GM19239 (cell line): ENCODE measurements around the gene GRIK2.

Experiments
- DNase-seq: peaks from one replicate; pipeline ENCODE4 v3.0.0; 2011; ENCODE audit warnings: low spot score; ENCODE audit not compliant: insufficient read length
- FAIRE-seq: peaks from 2 replicates; lab custom pipeline; 2011; peaks lifted over from hg19 to GRCh38; lab: Jason Lieb, UNC

The GRIK2 gene

DNA sequence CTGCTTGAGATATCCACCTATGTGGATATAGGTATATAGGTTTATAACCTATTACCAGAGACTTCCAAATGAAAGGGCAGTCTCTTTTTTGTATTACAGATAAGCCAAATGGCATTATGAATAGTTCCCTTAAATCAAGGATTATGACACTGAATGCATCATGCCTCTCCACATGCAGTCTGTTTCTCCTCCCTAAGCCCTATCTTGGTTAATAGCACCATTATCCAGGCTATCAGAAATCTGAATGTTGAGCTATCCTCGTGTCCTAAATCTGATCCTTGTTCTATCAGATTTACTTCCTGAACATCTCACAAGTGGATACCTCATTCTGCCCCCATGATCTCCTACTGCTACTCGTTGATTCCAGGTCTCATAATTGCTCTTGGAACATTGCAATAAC is 138.0 kb downstream of the GRIK2 start:
- DNase-seq: no peak
- FAIRE-seq: no peak

DNA sequence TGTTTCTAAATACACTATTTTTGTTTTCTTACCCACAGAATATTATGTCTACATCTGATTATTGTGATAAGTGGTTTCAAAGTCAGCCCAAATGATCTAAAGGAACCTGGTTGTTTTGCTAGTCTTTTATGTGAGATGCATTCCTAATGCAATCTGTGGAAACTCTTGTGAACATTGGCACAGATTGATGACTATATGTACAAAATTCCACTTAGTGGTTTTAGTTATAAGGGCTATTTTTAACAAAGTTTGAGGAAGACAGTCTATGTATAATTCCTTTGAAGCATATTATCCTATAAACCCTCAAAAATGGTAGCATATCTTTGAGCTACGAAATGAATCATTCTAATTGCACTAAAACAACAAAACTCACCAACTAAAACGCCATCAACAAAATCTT is 140.9 kb downstream of the GRIK2 start:
- DNase-seq (no peak), FAIRE-seq (no peak)

DNA sequence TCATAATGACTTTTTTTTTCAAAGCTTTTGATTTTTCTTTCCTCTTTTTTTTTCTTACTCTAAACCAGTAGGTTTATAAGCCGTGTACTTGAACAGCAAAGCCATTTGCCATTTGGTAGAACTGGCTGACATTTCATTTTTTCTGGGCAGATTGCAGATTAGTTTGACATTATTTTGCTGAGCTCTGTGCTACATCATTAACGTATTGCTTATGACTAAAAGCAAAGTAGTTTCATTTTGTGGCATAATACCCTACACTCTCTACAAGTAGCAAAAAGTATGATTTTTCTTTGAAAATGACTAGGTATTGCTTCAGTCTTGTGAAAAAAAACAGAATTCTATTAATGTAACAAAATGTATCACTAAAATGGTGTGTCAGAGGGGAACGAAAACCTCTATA is 141.3 kb downstream of the GRIK2 start:
- FAIRE-seq: no peak
- DNase-seq: no peak

DNA sequence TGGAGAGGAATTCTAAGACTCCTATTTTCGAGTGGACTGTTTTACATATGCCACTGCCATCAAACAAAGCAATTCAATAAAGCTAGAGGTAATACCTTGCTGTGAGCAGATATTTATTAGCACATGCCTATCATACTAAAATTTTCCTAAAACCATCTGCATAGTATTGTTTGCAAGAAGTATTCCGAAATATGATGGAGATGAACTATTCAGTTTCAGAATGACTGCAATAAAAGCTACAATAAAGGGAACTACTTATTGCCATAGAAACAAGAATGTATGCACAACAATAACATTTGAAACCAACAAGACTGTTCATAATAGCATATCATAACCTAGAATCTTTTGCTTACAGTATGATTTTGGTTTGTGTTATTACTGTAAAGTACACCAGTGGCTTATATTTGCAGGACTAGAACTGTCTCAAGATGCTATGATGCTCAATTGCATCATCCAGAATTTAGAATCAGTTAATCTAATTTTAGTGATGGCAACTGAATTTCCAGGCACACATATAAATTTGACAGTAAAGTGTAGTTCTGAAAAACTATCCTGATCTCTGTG is 144.3 kb downstream of the GRIK2 start:
- DNase-seq: no peak
- FAIRE-seq: no peak

DNA sequence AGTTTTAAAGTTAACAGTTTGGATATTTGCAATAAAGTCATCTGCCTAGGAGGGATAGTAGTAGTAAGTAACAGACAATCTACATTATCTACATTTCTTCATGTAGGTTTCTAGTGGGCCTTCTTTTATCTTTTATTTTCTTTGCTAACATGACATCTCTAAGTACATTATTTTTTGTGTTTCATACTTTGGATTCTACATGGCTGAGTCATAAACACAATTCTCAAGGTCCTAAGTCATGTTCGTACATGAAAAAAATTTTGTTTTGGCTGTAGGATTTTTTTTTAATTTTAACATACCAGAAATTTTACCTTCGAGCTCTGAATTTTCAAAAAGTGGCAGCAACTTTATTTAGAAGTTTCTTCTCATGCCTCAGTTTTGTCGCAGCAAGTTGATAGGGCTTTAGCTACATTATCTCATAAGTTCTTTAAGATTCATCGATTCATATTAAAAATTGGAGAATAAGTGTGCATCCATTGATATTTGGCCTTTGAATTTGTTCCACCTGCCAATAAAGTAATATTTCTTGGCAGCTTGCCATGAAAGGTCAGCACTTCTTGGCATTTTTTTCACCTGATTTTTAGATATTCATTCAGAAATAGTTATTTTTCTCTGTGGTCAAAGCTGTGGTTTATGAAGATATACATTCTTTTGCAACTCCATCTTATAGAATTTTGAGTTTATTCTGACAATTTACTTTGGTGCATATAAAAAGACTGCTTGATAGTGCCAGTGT is 146.2 kb downstream of the GRIK2 start:
- DNase-seq: no peak
- no peak for FAIRE-seq

DNA sequence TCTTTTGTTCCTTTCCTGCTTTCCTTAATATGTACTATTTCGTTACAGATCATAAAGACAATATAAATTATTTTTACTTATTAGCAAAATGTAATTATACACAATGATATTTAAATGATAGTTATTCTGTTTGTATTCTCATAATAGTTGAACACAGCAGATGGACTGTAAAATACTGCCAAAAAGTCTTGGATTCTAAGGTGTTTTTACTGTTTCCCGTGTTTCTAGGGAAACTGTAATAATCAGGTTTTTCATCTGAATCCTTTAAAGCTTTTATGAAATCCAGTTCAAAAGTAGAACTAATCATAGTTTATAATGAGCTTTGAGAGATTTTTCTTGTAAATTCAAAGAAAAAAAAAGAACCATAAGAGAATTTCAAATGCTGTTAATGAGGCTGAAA is 148.4 kb downstream of the GRIK2 start:
- FAIRE-seq: no peak

DNA sequence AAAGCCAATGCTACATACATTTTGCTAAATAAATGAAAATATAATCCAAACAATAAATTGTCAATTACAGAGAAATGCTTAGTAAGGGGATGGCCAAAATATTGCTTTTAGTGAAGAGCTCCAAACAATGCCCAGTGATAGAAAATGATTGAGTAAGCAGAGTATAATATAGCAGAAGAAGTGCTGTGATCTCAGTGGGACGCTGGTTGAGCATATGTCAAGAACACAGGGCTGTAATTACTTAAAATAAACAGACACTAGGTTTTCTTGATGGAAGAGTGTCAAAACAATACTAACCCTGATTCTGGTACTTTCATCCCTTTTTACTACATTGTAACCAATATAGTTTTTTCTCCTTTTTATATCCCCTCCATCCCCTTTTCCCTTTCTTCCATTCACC is 150.3 kb downstream of the GRIK2 start:
- FAIRE-seq (no peak), DNase-seq (no peak)

More for the DNA sequence above, 148.4 kb downstream of the GRIK2 start:
- no peak for DNase-seq

DNA sequence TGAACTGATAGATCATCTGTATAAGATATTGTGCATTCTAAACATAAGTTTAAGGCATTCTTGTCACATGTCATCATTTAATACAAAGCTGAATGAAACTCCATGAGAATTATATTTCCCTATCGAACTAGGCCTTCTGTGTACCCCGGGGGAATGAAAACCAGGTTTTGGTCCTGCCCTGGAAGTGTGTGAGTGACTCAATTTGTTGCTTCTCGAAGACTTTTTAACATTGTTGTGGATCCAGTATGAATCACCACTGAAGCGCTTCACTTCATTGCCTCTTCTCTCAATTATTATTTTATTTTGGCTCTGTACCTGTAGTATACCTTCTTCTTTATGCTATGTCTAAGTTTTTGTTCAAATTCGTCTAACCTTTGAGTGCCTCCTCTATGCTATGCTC is 150.8 kb downstream of the GRIK2 start:
- DNase-seq (no peak), FAIRE-seq (no peak)

DNA sequence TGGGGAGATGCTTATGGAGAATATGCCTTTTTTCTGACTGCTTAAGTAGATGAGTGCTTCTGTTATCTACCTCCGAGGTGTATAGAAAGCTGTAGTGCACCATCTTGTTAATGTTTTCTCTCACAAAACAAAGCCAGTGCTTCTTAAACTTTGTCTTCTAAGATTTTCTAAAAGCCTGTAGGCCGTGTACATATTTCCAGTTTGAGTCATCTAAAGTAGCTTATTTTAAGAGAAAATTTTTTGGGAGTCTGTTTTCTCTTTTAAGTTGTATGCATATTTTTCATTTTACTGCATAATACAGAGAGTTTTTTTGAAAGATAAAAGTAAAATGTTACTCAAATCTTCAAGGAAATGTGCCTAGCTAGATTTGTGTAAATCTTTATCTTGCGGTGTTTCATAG is 151.7 kb downstream of the GRIK2 start:
- no peak for DNase-seq
- FAIRE-seq: no peak

DNA sequence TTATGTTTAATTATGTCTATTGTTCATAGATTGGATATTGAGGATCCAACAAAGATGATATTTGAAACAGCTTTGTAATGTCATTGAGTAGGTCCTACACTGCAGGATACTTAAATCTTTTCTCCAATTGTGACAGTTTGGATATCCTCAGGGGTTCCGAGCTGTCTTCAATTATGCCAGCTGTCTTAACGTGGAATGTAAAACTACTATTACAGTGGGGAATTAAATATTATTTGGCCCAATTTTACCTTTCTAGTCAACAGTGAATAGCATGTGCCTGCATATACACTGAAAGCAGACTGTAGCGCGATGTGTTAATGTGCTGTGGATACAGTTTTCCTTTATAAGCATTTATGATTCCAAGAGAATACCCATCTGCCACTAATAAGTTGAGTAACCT is 156.9 kb downstream of the GRIK2 start:
- DNase-seq (no peak), FAIRE-seq (no peak)

DNA sequence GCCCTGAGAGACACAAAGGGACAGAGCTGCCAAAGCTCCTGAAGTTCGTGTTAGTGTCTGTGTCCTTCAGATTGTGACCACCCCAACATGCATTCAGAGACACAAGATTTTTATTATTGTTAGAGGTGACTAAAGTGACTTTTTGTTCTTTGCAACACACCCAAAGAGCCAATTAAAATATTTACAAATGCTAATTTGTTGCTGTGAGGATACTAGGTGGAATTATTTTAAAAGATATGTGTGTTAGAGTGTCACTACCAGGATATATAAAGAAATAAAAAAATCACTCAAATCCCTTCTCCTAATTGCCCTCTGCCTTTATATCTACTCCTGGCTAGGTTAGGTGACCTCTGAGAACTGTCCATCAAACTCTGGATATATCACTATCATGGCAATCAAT is 160.7 kb downstream of the GRIK2 start:
- DNase-seq (no peak), FAIRE-seq (no peak)

DNA sequence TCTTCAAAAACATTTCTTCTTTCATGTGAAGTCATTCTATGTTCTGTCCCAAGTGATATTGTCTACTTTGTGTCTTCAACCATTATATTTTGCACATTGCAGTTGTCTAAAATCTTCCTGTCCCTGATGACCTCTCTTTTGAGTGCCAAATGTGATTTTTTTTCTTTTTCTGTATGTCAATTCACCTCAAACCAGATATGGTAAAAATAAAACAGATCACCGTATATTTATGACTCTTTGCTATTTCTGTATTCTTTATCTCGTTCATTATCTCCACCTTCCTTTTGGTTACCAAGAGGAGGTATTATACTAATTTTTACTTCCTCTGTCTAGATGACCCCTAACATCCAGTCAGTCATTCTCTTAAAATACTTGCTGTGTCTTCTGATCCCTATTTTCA is 165.2 kb downstream of the GRIK2 start:
- DNase-seq (no peak), FAIRE-seq (no peak)

DNA sequence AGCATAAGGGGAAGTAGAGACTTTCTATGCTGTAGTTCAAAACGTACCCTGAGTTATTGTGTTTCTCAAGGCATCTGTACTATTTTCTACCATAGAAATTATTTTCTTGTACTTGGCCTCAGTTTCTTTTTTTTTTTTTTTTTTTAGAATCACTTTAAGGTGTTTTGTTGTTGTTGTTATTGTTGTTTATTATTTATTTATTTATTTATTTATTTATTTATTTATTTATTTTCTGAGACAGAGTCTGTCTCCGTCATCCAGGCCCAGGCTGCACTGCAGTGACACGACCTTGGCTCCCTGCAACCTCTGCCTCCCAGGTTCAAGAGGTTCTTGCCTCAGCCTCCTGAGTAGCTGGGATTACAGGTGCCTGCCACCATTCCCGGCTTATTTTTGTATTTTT is 179.1 kb downstream of the GRIK2 start:
- FAIRE-seq: no peak

DNA sequence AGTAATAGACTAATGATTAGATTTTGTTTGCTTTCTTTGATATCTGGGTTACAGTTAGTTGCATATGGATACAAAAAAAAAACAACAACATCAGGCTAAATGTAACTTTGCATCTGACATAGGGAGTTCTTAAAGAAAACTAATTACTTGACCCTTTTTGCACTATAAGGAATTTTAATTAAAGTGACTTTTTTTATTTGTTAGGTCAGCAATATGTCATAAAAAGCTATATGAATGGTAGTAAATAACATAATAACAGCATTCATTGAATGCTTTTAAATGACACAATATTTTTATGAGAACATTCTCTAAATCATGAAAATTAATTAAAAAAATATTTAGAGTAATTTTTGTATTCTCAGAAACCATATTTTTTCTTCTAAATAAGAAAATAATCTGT is 183.6 kb downstream of the GRIK2 start:
- FAIRE-seq: no peak
- DNase-seq: no peak

More for the DNA sequence above, 179.1 kb downstream of the GRIK2 start:
- no peak for DNase-seq

DNA sequence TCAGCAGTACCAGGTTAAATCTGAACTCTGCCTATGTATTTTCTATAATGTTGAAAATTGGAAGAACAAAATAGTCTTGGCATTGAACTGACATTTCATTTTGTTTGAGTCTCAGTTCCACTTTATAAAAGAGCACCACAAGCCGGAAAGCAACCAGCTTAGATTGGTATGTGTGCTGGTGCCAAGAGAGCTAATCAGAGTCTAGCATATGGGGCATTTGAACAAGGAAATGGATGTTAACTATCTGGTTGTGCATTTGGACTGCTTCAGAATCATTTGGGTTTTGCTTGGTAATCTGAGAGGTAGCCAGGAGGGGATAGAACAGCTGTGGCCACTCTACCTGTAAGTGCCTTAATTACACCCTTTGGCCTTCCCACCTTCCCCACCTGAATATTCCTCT is 184.8 kb downstream of the GRIK2 start:
- DNase-seq (no peak), FAIRE-seq (no peak)

DNA sequence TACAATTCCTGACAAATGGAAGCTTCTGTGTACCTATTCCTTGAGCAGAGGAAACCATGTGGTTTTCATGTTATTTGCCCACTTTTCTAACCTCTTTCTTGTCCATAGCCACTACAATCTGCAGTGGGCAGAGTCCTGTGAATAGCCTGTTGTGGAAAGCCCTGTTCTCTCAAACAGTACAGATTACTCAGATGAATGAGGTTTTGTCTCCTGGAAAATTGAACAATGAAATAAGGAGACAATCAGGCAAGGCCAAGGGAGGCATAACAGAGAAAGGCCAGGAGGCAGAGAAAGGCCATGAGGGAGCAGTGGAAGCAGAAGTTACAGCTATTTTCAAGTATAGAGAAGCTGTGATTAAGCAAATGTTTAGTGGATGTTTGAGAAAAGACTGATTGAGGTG is 189.3 kb downstream of the GRIK2 start:
- FAIRE-seq (no peak), DNase-seq (no peak)

DNA sequence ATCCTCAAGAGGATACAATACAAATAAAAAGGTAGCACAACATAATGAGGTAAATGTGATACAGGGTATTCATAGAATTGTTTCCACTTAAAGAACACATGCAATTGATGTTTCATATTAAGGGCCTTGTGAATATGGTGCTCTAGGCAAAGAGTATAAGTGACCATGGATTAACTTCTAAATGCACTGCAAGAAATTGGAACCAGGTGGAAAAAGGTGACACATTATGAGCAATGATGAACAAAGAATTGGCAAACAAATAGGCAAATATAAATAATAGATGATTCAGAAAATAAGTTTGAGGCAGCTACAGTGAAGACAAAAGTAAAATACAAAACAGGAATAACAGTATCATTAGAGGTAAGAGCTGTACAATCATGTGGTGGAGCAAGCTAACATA is 192.0 kb downstream of the GRIK2 start:
- FAIRE-seq: no peak
- no peak for DNase-seq

DNA sequence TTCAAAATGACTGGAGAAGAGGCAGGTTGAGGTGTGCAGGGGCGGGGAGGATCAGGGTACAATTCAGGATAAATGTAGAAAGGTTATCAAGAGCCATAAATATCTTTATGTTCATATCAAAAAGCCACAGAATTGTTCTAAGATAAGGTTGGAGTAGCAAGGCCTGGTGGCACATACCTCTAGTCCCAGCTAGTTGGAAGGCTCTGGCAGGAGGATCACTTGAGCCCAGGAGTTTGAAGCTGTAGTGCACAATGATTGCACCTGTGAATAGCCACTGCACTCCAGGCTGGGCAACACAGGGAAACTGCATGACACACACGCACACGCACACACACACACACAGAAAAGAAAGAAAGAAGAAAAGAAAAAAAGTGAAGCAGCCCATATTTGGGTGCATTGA is 194.8 kb downstream of the GRIK2 start:
- FAIRE-seq (no peak), DNase-seq (no peak)

DNA sequence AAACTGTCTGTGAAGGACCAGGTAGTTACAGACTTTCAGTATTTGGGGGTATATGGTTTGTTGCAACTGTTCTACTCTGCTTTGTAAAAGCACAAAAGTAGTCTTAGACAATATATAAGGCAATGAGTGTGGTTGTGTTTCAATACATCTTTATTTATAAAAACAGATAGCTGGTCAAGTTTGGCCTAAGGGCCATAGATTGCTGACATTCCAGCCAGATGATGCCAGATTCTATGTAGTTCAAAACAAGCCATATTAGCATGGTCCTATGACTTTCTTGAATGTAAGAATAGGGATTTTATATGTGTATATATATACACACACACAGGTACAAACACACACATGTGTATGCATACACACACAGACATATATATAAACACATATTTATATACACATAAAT is 201.8 kb downstream of the GRIK2 start:
- no peak for DNase-seq
- no peak for FAIRE-seq

DNA sequence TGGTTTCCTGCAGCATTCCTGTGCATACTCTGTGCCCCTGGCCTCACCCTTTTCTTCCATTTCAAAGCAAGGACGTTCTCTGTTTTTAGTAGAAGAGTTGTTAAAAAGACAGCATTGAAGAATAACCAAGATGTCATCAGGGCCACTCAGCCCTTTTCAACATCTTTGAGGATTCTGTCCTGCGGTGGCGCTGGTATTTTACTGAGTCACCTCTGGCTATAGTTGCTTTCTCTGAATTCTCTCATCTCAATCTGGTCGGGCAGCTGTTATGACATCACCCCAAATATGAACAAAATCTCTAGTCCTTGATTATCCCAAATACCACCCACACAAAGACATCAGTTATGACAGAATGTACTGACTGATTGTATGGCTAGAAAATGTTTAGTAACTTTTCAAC is 204.2 kb downstream of the GRIK2 start:
- DNase-seq (no peak), FAIRE-seq (no peak)

DNA sequence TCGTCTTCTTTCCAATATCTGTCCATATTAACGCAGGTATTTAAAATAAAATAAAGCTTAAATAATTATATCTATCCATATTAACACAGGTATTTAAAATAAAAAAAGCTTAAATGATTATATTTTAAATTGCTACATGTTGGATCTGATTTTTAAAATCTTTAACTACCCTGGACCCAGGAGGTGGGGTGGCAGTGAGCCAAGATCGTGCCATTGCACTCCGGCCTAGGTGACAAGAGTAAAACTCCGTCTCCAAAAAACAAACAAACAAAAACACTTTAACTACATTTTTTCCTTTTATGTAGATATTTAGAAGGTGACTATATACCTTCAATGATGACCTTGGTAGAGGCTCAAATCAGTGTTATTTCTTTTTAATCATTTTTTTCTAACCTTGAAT is 211.9 kb downstream of the GRIK2 start:
- DNase-seq (no peak), FAIRE-seq (no peak)

DNA sequence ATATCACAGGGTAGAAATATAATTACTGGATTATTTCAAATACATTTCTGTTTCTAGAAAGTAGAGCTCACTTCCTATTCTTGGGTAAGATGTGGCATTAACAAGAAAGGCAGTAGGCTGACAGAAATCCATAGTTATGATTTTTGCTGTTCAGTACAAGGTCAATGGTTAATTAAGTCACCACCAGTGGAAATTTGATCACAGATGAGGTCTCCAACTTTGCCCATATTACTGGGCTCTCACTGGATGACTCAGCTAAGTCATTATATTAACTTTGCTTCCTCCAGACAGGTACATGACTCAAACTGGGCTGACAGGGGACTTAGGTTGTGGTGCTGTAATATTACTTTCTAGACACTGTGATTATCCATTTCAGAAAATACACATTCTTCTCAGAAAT is 212.4 kb downstream of the GRIK2 start:
- DNase-seq: no peak
- FAIRE-seq: no peak
